Vagina (tissue), 2 donors: Measurements from ENCODE around the gene TEKTIP1.
"Not testable (repeated sequence)": the region's sequence is repeated elsewhere in the genome, so short reads cannot be mapped to it uniquely, and the experiment has no call there.

Experiments
- POLR2A ChIP-seq, 2 donors: fragments of 450-650 bp; IDR thresholded peaks; one replicate each; pipeline ENCODE4 v1.6.1; 2017; ENCODE audit warnings: antibody characterized with exemption in 2 of 2, mild to moderate bottlenecking in 2 of 2, moderate library complexity in 2 of 2
- POLR2AphosphoS5 ChIP-seq, 2 donors: sonication (generic); formaldehyde crosslinking; IDR thresholded peaks; one replicate each; pipeline ENCODE4 v1.9.0; 2017; ENCODE audit warnings: antibody characterized with exemption in 2 of 2, mild to moderate bottlenecking in 2 of 2, low read depth in 1 of 2; ENCODE audit not compliant: insufficient read depth in 1 of 2
- TF ChIP-seq, protein P1 (sequence below), 3 experiments: fragments of 450-650 bp in 2 of 3; fragments of 200-600 bp in 1 of 3; sonication (generic) in 1 of 3; IDR thresholded peaks; one replicate each; pipeline ENCODE4 v1.5.1; 2017 to 2019; ENCODE audit warnings: antibody characterized with exemption in 3 of 3, mild to moderate bottlenecking in 2 of 3, moderate library complexity in 2 of 3

- TF ChIP-seq, protein P1, sequence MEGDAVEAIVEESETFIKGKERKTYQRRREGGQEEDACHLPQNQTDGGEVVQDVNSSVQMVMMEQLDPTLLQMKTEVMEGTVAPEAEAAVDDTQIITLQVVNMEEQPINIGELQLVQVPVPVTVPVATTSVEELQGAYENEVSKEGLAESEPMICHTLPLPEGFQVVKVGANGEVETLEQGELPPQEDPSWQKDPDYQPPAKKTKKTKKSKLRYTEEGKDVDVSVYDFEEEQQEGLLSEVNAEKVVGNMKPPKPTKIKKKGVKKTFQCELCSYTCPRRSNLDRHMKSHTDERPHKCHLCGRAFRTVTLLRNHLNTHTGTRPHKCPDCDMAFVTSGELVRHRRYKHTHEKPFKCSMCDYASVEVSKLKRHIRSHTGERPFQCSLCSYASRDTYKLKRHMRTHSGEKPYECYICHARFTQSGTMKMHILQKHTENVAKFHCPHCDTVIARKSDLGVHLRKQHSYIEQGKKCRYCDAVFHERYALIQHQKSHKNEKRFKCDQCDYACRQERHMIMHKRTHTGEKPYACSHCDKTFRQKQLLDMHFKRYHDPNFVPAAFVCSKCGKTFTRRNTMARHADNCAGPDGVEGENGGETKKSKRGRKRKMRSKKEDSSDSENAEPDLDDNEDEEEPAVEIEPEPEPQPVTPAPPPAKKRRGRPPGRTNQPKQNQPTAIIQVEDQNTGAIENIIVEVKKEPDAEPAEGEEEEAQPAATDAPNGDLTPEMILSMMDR (IDR thresholded peaks at IDR 0.05) = not testable (repeated sequence)
- TF ChIP-seq POLR2A (IDR thresholded peaks at IDR 0.05); POLR2AphosphoS5 (IDR thresholded peaks at IDR 0.05; ENCODE audit: insufficient read depth in 1 of 2, low read depth in 1 of 2): not testable (repeated sequence)
Observed at GRCh38 chr19:3584036-3584802, 45.2 kb downstream of the TEKTIP1 start.
